H4 (cell line): ENCODE data around the gene JADE2. TPM values are rescaled to one million over a fixed set of nuclear protein-coding genes. Genes with fewer than 3 reads are reported as not detected.
A peak's percentile ranks its signal among the peaks of the same experiment; 100 is the strongest.
"Not testable (repeated sequence)": the region's sequence is repeated elsewhere in the genome, so short reads cannot be mapped to it uniquely, and the experiment has no call there.

Experiments used
- DNase-seq: peaks from one replicate; pipeline ENCODE4 v3.0.0-alpha.2; 2015; ENCODE audit warnings: low spot score
- total RNA-seq: library from RNA; depleted of rRNA; stranded (reverse); fragments of >200 nt; shearing (Covaris generic); gene quantifications from 2 replicates; pipeline ENCODE4 v1.2.3, GENCODE V29; 2014

The JADE2 gene
- total RNA-seq, 1 experiment from 2014 or later: 17.9 TPM

GRCh38 chr5:134507452-134507851 is 18.0 kb upstream of the JADE2 start:
- no peak for DNase-seq

DNA sequence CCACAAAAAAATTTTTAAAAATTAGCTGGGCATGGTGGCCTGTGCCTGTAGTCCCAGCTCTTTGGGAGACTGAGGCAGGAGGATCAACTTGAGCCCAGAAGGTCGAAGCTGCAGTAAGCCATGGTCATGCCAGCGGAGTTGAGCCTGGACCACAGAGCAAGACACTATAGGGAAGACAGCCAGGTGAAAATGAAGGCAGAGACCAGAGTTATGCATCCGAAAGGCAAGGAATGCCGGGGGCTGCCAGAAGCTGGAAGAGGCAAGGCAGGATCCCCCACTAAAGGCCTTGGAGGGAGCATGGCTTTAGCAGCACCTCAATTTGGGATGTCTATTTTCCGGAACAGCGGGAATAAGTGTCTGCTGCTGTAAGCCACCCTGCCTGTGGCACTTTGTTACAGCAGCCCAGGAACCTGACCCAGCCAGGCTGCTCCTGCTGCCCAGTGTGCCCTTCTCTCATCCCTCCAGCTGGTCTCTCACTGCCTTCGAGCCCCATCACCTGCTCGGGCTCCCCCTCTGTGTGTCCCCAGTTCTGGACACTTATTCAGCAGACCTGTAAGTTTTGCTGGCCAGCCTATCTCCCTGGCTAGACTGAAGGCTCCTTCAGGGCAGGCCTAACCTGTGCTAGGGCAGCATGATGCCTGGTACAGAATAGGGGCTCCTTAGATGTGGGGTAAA is 16.8 kb upstream of the JADE2 start:
- no peak for DNase-seq

GRCh38 chr5:134509308-134510040 is 16.0 kb upstream of the JADE2 start:
- peak; percentile 99 for DNase-seq

DNA sequence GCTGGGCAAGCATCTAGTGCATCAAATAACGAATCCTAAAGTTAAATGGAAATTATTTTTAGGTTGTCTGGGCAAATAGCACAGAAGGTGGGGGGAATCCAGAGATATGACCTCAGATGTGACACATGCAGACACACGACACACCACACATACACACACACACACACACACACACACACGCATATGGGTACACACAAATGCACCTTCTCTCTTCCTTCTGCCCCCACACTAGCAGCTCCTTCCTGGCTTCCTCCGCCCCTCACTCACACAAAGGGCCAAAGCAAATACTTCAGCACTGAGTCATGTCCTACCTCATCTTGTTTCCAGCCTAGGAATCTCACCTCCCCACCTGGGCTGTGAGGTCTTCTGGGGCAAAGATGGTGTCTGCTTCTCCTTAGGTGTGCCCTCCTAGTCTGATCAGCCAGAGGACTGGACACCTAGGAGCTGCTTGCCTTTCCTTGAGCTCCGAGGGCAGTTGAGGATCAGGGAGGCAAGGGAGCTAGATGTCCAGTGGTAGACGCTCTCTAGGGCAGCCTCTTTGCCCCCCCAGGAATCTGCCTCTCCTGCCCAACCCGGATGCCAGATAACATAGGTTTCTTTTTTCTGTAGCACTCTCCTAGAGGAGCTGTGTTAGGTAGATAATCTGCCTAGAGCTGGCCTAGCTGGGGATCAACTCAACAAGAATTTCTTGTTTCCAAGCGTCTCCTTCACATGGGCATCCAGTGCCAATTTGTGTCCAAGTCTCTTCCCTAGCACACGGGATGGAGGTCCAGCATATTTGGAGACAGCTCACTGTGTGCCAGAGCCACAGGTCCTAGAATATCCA is 14.3 kb upstream of the JADE2 start:
- DNase-seq: peak; percentile 81

DNA sequence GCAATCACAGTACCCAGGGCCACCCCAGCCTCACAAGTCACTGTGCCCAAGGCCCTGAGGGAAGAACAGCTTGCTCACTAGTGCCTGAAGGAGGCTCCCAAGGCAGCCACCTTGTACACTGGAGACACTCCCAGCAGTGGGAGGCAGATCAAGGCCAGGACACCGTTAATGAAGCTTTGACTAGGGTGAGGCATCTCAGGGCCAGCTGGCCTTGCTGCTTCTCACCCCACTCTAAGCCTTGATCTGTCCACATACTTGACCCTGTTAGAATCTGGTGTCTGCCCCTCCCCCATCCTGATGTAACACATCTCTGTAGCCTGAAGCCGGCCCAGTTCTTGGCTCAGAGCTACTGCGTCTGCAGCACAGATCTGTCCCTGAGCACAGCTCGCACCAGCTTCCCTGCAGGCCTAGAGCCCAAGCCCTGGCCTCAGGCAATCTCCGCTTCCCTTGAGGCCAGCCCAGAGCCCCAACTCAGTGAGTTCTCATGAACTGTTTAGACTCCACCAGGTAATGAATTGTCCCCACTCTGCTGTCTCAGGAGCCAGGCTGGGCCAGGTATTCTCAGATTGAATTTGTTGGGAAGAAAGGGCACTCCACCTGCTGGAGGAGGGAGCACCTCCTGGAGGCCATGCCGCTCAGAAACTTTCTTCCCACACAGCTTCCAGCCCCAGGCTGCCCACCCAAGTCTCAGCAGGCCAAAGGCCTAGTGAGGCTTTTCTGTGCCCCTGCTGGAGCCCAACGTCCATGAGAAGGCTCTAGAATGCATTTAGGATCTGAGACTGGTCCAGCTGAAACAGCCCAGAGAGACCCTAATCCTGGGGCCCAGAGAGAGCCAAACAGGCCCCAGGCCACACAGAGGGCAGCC is 13.4 kb upstream of the JADE2 start:
- DNase-seq: no peak

DNA sequence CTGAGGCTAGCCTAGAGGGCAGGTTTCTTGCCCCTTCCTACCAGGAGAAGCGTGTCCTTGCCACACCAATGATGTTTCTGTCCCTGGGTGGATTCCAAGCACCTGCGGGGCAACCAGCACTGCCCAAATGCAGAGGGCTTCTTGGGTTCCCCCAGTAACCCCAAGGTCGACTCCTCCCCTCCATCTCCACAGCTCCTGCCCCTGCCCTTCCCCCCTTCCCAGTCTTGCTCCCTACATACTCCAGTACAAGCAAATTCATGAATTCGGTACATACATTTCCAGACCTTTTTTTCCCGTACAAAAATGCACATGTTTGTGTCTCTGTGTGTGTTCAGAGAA is 12.8 kb upstream of the JADE2 start:
- DNase-seq: no peak

- no peak for DNase-seq
Measured at GRCh38 chr5:134515801-134516200, 9.7 kb upstream of the JADE2 start.

- not testable (repeated sequence) for DNase-seq
Measured at GRCh38 chr5:134516984-134517383, 8.5 kb upstream of the JADE2 start.

- DNase-seq: no peak
Measured at GRCh38 chr5:134517553-134517952, 7.9 kb upstream of the JADE2 start.

DNA sequence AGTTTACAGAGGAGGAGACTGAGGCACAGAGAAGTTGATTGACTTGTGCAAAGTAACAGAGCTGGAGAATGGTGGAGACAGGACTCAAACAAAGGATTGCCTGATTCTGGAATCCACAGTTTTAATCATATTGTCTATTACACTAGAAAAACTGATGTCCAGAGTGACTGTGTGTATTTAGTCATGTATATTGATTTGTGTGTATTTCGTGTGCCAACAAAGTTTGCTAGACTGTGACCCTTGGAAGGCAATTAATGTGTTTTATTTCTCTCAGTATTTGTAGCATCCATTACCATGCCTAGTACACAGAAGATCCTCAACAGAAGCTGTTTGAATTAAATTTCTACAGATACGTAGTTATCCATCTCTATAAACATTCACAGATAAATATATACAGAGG is 5.5 kb upstream of the JADE2 start:
- DNase-seq: no peak

DNA sequence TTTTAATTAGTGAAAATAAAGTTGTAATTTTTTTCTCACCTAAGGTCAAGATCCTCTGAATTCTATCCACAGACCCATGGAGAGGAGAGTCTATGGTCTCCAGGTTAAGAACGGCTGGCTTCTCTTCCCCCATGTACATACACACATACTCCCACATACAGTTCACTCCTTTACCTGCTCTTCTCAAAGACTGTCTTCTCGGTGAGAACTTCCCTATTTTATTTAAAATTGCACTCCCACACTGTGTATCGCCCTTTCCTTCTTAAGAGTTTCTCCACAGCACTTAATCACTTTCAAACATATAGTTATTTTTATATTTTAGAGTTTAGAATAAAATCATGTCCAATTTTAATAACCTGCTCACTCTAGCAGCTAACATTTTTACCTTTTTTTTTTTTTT is 3.6 kb upstream of the JADE2 start:
- no peak for DNase-seq

DNA sequence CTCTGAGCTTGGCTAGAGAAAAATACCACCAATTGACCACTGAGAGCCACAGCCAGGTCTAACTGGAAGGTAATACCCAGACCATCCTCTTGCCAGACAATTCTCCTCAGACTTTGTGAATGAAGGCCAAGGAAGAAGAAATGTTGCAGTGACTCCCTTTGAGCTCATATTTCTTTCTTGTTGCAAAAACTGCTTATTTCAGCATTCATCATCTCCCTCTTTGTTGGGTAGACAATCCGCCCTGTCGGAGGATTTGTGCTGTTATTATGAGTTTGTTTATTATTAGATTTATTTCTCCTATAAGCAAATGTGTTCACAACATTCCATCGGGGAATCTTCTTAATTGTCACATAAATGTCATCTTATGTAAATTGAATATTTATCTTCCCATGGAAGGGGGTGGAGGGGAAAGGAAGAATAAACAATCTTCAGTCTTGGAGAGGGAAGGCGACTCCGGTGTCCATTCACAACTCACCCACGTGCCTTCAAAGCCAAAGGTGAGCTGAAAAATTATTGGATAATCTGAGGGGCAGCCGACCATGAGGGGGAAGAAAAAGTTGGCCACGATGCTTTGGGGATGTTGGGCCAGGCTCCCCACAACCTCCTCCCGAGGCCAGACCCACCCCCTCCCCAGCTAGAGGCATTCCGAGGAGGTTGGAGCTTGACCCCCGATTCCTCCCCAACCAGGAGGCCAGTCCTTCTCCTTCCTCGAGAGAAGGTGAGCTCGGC is 1.8 kb upstream of the JADE2 start:
- DNase-seq: no peak

DNA sequence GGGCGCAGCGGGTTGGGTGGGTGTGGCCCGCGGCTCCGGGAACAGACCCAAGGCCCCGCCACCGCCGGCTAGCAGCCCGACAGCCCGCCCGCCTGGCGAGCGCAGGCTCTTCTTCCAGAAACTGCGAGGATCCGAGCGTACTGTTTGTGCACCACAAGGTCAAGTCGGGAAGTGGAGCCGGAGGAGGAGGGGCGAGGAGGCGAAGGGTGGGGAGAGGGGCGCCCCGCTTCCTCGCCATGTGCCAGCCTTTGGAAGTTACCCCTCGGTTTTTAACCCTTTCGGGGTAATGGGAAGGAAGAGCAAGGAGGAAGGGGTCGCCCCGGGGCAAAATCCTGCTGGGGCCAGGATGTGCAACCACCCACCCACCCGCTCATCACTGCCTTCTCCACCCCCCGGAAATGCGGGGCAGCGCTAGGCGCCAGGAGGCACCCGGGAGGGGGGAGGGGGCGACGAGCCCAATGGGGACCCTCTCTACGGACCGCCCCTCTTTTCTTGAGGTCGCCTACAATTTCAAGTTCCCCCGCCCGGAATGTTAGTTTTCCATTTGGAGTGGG is 1.1 kb upstream of the JADE2 start:
- peak; percentile 89 for DNase-seq

DNA sequence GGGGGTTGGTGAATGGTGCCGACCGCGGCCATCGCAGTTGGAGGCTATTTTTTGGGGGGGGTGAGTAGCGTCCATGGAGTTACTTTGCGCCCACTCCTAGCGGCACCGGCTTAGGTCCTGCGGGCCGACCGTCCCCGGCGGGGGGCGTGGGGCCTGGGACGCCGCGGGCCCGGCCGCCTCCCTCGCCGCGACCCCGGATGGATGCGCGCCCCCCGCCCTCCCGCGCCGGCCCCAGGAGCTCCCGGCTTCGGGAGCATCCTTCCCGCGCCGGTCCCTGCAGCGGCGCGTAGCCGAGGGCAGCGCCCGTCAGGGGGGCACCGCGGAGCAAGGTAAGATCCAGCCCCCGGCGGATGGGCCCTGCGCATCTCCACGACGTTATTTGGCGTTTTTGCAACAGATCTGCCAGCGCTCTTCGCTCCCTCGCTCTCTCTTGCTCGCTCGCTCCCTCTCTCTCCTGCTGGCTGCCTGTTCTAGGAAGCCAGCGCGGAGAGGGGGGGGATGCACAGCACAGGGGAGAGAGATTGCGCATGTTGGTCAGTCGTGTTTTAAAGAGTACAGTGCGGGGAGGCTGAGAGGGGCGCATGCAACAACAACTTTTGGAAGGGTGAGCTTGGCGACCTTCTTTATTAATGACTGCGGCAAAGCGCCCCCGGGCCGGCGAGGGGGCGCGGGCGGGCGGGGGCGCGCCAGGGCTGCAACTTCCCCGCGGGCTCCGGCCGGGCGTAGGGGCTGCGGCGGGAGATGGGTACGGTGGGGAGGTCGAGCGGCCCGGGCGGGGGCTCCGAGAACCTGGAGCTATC is 413 bp downstream of the JADE2 start:
- peak; percentile 73 for DNase-seq

DNA sequence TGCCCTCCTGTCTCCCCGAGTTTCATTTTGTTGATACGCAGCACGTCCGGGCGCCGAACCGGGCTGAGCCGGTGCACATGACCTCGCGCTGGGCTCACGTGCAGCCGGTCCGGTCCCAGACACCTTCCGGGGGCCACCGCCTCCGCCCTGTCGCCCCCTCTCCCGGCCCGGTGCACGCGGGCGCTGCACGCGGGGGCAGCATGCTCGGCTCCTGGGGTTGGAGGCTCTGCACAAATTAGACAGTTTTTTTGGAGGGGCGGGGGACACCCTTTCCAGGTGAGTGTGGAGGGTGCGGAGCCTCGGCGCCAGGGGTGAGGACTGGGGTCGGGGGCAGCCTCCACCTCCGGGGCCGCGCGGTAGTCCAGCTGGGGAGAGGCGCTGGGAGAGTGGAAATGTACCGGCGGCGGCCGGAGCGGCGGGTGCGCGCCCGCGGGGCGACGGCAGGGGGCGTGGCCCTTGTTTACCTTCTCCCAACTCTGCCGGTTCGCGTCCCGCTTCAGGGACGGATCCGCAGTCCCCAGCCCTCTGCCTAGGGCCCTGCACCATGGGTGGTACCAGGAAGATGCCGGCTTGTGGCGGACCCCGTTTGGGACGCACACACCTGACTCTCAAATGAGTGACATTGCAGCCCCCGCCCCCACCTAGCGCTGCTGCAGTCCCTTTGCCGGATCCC is 1.1 kb downstream of the JADE2 start:
- DNase-seq: no peak

GRCh38 chr5:134527156-134527960 is 1.9 kb downstream of the JADE2 start:
- DNase-seq: peak; percentile 89

- DNase-seq: no peak
Measured at GRCh38 chr5:134527961-134528424, 2.5 kb downstream of the JADE2 start.

GRCh38 chr5:134528556-134528955 is 3.1 kb downstream of the JADE2 start:
- DNase-seq: no peak
